ENCODE measurements around the gene P2RY8.

Gene P2RY8

GRCh38 chrX:1424147-1424851 is 112.7 kb downstream of the P2RY8 start:
- Mint-ChIP-seq H3K36me3 (peaks cover 30% of the 10 kb centered on the region), H3K27me3 (no peaks in the 10 kb centered on the region), H3K9me3 (ENCODE audit: low read depth) (no peaks in the 10 kb centered on the region), H3K4me1 (ENCODE audit: low read depth) (no peaks in the 10 kb centered on the region), H3K4me3 (no peak overlapping the region), H3K27ac (no peak overlapping the region)

GRCh38 chrX:1423215-1423614 is 113.8 kb downstream of the P2RY8 start:
- Mint-ChIP-seq H3K27ac (no peak overlapping the region), H3K36me3 (peaks cover 30% of the 10 kb centered on the region), H3K27me3 (no peaks in the 10 kb centered on the region)

DNA sequence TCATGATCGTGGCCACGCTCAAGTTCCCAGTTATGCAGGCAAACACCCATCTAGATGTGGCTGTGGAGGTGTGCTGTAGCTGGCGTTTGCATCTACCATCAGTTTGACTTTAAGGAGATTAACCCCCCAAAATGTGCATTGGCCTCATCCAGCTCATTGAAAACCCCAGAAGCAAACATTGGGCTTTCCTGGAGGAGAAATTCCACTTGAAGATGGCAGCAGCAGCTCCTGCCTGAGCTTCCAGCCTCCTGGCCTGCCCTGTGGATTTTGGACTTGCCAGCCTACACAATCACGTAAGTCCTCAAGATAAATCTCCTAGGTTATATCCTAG is 114.9 kb downstream of the P2RY8 start:
- no peak overlapping the region for H3K27ac Mint-ChIP-seq
- H3K9me3 Mint-ChIP-seq (ENCODE audit: low read depth), result no peaks in the 10 kb centered on the region
- peaks cover 30% of the 10 kb centered on the region for H3K36me3 Mint-ChIP-seq
- no peaks in the 10 kb centered on the region for H3K27me3 Mint-ChIP-seq
- no peaks in the 10 kb centered on the region for H3K4me1 Mint-ChIP-seq (ENCODE audit: low read depth)
- no peak overlapping the region for H3K4me3 Mint-ChIP-seq

More at GRCh38 chrX:1423215-1423614, 113.8 kb downstream of the P2RY8 start:
- Mint-ChIP-seq H3K4me1 (ENCODE audit: low read depth) (no peaks in the 10 kb centered on the region), H3K4me3 (no peak overlapping the region), H3K9me3 (ENCODE audit: low read depth) (no peaks in the 10 kb centered on the region)

- Mint-ChIP-seq H3K4me1 (ENCODE audit: low read depth) (no peaks in the 10 kb centered on the region), H3K27me3 (no peaks in the 10 kb centered on the region), H3K36me3 (peaks cover 30% of the 10 kb centered on the region), H3K4me3 (no peak overlapping the region), H3K9me3 (ENCODE audit: low read depth) (no peaks in the 10 kb centered on the region), H3K27ac (peak overlapping the region; percentile 0)
Measured at GRCh38 chrX:1421433-1422134, 115.4 kb downstream of the P2RY8 start.

DNA sequence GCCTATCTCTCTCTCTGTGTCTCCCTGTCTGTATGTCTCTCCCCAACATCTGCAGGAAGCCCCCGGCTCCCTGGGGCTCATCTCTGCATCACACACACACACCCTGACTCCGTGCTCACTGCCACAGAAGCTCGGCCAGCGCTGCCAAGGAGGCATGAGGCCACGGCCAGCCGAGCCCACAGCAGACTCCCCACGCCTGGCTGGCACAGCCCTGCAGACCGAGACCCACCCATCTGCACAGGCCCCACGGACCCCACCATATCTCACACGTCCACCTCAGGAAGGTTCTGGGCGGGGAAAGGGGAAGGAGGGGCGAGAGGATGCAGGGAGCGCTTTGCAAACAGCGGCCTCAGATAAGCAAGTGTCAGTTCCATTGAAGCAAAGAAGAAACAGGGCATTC is 116.6 kb downstream of the P2RY8 start:
- no peaks in the 10 kb centered on the region for H3K4me1 Mint-ChIP-seq (ENCODE audit: low read depth)
- H3K36me3 Mint-ChIP-seq, result peaks cover 30% of the 10 kb centered on the region
- H3K27ac Mint-ChIP-seq, result peak overlapping the region; percentile 41
- H3K27me3 Mint-ChIP-seq, result no peaks in the 10 kb centered on the region
- H3K9me3 Mint-ChIP-seq (ENCODE audit: low read depth), result no peaks in the 10 kb centered on the region
- H3K4me3 Mint-ChIP-seq, result no peak overlapping the region

DNA sequence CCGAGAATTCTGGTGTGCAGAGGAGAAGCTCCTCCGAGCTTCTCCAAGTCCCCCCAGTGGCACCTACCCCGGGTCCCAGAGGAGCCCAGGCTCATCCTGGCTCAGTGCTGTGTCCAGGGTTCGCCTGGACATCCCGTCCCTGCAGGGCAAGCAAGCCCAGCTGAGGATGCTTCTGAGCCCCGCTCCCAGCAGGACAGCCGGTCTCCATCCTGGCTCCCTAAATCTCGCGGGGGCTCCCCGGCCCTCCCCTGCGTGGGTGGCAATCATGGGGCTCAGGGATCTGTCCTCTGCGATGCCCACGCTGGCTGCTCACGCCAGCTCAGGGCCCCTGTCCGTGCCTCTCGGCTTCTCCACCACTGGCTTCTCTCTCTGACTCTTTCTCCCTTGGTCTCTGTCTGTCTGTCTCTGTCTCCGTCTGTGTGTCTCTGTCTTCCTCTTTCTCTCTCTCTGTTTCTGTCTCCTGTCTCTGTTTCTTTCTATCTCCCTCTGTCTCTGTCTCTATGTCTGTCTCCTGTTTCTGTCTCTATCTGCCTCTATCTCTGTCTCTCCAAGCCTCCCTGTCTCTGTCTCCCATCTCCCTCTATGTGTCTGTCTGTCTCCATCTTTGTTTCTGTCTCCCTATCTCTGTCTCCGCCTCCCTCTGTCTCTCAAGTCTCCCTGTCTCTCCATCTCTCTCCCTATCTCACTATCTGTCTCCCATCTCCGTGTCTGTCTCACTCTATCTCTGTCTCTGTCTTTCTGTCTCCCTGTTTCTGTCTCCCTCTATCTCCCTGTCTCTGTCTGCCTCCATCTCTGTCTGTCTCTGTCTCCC is 117.2 kb downstream of the P2RY8 start:
- Mint-ChIP-seq H3K27me3 (no peaks in the 10 kb centered on the region), H3K4me1 (ENCODE audit: low read depth) (no peaks in the 10 kb centered on the region), H3K36me3 (peaks cover 24% of the 10 kb centered on the region), H3K27ac (peak overlapping the region; percentile 50), H3K4me3 (no peak overlapping the region), H3K9me3 (ENCODE audit: low read depth) (no peaks in the 10 kb centered on the region)

DNA sequence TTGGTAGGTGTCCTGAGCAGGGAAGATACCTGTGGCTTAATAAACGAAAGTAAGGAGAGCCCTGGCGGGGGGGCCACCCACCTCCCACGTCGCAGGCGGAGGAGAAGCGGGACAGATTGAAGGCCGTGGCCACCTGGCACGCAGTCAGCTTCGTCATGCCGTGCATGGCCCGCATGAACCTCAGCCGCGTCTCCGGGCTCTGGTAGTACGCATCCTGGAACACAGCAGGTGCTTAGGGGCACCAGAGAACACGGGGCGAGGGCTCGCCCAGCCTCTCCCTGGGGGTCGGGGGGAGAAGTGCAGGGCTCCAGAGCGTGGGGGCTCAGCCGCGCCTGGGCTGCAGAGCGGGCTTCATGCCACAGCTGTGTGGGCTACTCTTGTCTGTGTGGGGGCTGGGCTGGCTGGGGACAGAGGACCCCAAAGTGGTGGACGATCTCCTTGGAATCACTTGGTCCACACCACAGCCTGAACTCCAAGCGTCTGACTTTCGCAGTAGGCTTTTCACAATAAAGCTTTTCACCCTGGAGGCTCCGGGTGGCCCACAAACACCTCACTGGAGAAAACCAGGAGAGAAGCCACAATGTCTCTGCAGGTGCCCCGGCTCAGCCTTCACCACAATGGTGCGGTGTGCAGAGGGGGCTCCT is 118.0 kb downstream of the P2RY8 start:
- H3K27ac Mint-ChIP-seq, result no peak overlapping the region
- peaks cover 24% of the 10 kb centered on the region for H3K36me3 Mint-ChIP-seq
- H3K27me3 Mint-ChIP-seq, result no peaks in the 10 kb centered on the region
- no peak overlapping the region for H3K4me3 Mint-ChIP-seq
- H3K4me1 Mint-ChIP-seq (ENCODE audit: low read depth), result no peaks in the 10 kb centered on the region
- H3K9me3 Mint-ChIP-seq (ENCODE audit: low read depth), result no peaks in the 10 kb centered on the region

- peaks cover 22% of the 10 kb centered on the region for H3K36me3 Mint-ChIP-seq
- no peaks in the 10 kb centered on the region for H3K9me3 Mint-ChIP-seq (ENCODE audit: low read depth)
- H3K27me3 Mint-ChIP-seq, result no peaks in the 10 kb centered on the region
- no peaks in the 10 kb centered on the region for H3K4me1 Mint-ChIP-seq (ENCODE audit: low read depth)
- no peak overlapping the region for H3K4me3 Mint-ChIP-seq
- H3K27ac Mint-ChIP-seq, result no peak overlapping the region
Measured at GRCh38 chrX:1417921-1418771, 118.8 kb downstream of the P2RY8 start.

DNA sequence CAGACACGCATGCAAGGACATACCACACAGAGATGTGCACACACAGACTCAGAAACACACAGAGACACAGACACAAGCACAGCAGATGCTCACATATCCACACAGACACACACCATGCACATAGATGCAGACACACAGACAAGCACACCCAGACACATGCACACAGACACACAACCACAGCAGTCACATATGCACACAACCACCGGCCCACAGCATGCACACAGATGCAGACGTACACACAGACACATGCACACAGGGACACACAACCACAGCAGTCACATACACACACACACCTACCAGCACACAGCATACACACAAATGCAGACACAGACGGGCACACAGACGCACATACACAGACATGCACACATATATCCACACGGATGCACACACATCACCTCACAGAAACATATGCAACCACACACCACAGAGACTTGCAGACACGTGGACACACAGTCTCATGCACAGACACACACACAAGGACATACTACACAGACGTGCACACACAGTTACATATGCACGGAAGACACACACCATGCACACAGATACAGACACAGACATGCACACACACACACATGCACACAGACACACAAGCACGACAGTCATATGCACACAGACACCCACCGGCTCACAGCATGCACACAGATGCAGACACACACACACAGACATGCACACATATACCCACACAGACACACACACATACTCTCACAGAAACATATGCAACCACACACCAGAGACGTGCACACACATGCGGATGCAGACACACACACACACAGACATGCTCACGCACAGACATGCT is 119.8 kb downstream of the P2RY8 start:
- no peaks in the 10 kb centered on the region for H3K27me3 Mint-ChIP-seq
- H3K4me1 Mint-ChIP-seq (ENCODE audit: low read depth), result no peaks in the 10 kb centered on the region
- H3K36me3 Mint-ChIP-seq, result peaks cover 20% of the 10 kb centered on the region
- H3K9me3 Mint-ChIP-seq (ENCODE audit: low read depth), result no peaks in the 10 kb centered on the region
- no peak overlapping the region for H3K27ac Mint-ChIP-seq
- H3K4me3 Mint-ChIP-seq, result no peak overlapping the region

DNA sequence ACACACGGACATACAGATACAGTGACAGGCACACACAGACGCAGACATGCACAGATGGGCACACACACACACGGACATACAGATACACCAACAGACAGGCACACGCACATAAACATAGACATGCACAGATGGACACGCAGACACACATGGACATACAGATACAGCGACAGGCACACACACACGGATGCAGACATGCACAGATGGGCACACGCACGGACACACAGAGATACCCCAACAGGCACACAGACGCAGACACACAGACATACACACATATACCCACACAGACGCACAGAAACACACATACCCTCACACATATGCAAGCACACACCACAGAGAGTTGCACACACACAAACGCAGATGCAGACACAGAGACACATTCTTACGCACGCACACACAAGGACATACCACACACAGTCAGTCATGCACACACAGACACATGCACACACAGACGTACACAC is 120.6 kb downstream of the P2RY8 start:
- no peaks in the 10 kb centered on the region for H3K9me3 Mint-ChIP-seq (ENCODE audit: low read depth)
- peaks cover 14% of the 10 kb centered on the region for H3K36me3 Mint-ChIP-seq
- no peaks in the 10 kb centered on the region for H3K27me3 Mint-ChIP-seq
- H3K27ac Mint-ChIP-seq, result no peak overlapping the region
- H3K4me1 Mint-ChIP-seq (ENCODE audit: low read depth), result no peaks in the 10 kb centered on the region
- H3K4me3 Mint-ChIP-seq, result no peak overlapping the region
